GM18951 (cell line): ENCODE results near the gene DMC1.
A peak's percentile ranks its signal among the peaks of the same experiment; 100 is the strongest.
"Not testable (repeated sequence)": the region's sequence is repeated elsewhere in the genome, so short reads cannot be mapped to it uniquely, and the experiment has no call there.

Source experiments
- POLR2A ChIP-seq: IDR thresholded peaks from 4 replicates; pipeline ENCODE4 v1.6.1; 2011; ENCODE audit warnings: mild to moderate bottlenecking; ENCODE audit not compliant: insufficient read length, insufficient read depth; ENCODE audit errors: extremely low read depth
- in situ Hi-C: fragments of 300-500 bp; cut with MboI; formaldehyde crosslinking; loops from one replicate; pipeline ENCODE4 v1.12.0; 2022; ENCODE audit warnings: low sequenced_read_pairs, mixed read lengths, inconsistent platforms; ENCODE audit not compliant: unreplicated experiment

The DMC1 gene

GRCh38 chr22:38484244-38484643, 85.7 kb downstream of the DMC1 start:
- no peak for TF ChIP-seq POLR2A

GRCh38 chr22:38482662-38483308, 87.2 kb downstream of the DMC1 start:
- in situ Hi-C loops = no loop called here
- TF ChIP-seq POLR2A = no peak

More at GRCh38 chr22:38484244-38484643, 85.7 kb downstream of the DMC1 start:
- in situ Hi-C loops = no loop called here

DNA sequence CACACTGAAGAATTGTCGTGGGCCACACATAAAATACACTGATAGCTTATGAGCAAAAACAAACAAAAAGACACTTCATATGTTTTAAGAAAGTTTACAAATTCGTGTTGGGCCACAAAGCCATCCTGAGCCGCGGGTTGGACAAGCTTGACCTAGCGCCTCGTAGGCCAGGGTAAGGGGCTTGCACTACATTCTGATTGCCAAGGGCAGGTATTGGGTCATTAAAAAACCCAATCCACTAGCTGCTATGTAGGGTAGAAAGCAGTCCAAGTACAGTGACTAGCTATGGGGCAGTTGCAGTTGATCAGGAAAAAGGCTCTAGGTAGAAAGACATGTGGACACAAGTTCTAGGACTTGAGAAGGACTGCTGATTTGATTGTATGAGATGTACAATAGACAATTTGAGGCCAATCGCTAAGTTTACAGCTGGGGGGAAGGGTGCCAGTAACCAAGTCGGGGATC, 88.1 kb downstream of the DMC1 start:
- TF ChIP-seq POLR2A = peak; percentile 27
- in situ Hi-C loops = no loop called here

GRCh38 chr22:38481162-38481870, 88.7 kb downstream of the DMC1 start:
- TF ChIP-seq POLR2A = no peak
- in situ Hi-C loops = no loop called here

GRCh38 chr22:38479096-38479837, 90.7 kb downstream of the DMC1 start:
- in situ Hi-C loops = no loop called here
- peak; percentile 22 for TF ChIP-seq POLR2A

DNA sequence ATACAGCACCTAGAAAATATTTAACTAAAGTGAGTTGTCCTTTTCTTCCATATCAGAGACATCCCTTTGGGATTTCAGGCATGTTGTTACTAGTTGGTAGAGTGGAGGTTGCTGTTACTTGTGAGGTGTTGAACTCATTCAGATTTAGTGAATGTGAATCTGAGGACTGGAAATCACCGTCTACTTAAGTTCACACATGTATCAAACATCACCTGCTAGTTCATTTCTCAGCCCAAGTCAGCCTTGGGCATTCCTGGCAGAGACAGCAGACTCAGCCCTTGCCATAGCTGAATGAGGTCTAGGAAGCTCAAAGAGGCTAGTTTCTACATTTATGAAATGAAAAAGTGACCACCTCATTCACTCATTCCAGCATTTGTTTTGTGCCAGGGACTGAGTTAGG, 92.4 kb downstream of the DMC1 start:
- in situ Hi-C loops = no loop called here
- TF ChIP-seq POLR2A = no peak

DNA sequence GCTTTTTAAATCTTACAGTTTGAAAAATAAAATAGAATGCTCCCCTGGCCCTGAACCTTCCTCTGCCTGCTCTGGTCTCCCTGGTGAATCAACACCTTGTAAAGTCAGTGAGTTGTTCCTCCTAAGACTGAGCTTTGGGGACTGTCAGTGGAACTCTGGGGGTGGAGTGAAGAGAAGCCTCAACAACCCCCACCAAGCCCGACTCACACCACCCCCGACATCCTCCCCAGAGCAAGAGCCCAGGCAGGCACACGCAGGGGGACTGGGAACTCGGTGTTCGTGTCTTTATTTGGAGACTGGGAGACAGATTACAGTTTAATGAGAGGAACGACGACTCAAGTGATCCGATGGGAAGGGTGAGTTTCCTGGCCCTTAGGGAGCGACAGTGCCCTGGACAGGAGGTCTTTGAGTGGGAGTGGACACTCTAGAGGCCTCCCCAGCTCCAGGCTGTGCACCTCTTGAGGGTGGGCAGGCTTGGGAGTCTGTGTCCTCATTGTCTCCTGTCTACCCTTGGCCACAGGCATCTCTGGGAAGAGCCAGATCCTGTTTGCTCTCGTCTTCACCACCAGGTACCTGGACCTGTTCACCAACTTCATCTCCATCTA, 95.9 kb downstream of the DMC1 start:
- in situ Hi-C loops = no loop called here
- TF ChIP-seq POLR2A = no peak

GRCh38 chr22:38471237-38471636, 98.7 kb downstream of the DMC1 start:
- TF ChIP-seq POLR2A = no peak
- in situ Hi-C loops = no loop called here

- in situ Hi-C loops = not testable (repeated sequence)
Measured at GRCh38 chr22:38470179-38470578, 99.8 kb downstream of the DMC1 start.

DNA sequence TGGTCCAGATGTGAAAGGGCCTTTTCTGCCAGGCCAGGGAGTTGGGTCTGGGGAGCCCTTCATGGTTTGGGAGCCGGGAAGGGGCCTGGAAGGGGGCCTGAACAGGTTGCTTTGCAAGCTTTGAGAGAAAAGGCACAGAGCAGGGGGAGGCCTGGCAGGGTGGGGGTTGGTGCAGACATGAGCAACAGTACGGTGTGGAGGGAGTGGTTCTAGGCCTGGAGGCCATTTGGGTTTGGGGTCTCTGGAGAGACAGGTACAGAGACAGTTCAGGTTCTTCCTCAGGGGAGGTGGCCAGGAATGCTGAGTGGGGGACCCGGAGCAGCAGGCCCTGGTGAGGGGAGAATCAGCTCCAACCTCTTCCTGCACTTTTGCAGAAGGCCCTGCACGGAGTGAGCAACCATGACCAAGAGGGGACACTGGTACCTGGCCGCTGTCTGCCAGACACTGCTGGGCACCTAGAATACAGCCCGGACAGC, 100.6 kb downstream of the DMC1 start:
- TF ChIP-seq POLR2A = no peak
- in situ Hi-C loops = no loop called here
